Posterior vena cava (tissue), 2 donors: ENCODE measurements around the gene LMOD1. TPM values are rescaled to one million over a fixed set of nuclear protein-coding genes. Genes with fewer than 3 reads are reported as not detected.

ENCODE experiments used
- microRNA-seq, 2 donors: library from miRNA; unstranded; fragments of <30 nt; microRNA quantifications; one replicate each; pipeline ENCODE4 v1.2.0, GENCODE V29; 2020 to 2021; ENCODE audit warnings: borderline microRNAs expressed in 2 of 2
- total RNA-seq, 2 donors: library from RNA; stranded (reverse); fragmentation: NEBNext Ultra II Directional; extraction: Animal tissue kit (Norgen Biotek cat#: 25700); gene quantifications; one replicate each; pipeline ENCODE4 v1.2.1, GENCODE V29; 2021
- donor health status: DM: yes; HTN: yes; CAD: no.
- donor health status: DM: yes; HTN: yes; CAD: no.

Gene LMOD1
- total RNA-seq, 2 donors from 2014 or later: 297 to 440 TPM

Small RNA genes within 50 kb of the gene (microRNA-seq; reads per million reads assigned to microRNA genes)
- 0 to 0.32 reads per million in 2 donors for gene MIR6739

Other genes with a start within 250 kb of the LMOD1 start
- 10 to 100 TPM; 31.7 to 37.5 TPM for gene IPO9, start 117.4 kb downstream of the LMOD1 start, total RNA-seq
- gene SHISA4, start 57.6 kb downstream of the LMOD1 start, total RNA-seq: 10 to 100 TPM; 33.7 to 44.4 TPM
- 10 to 100 TPM; 38.8 to 47.5 TPM for gene TIMM17A, start 9.0 kb upstream of the LMOD1 start, total RNA-seq
- gene RNPEP, start 36.1 kb upstream of the LMOD1 start, total RNA-seq: 10 to 100 TPM; 29.1 to 38.7 TPM
- under 1 TPM; 0.37 to 0.48 TPM for gene ELF3, start 64.0 kb upstream of the LMOD1 start, total RNA-seq
- gene GPR37L1, start 176.4 kb upstream of the LMOD1 start, total RNA-seq: under 1 TPM in 1 of 2 donors, not detected in 1; 0.09 TPM
- 10 to 100 TPM; 85.6 to 94.1 TPM for gene ARL8A, start 198.2 kb upstream of the LMOD1 start, total RNA-seq
- gene PTPN7, start 214.1 kb upstream of the LMOD1 start, total RNA-seq: 1 to 10 TPM; 1.2 to 2.2 TPM
- under 1 TPM; 0.28 to 0.43 TPM for gene LGR6, start 247.3 kb upstream of the LMOD1 start, total RNA-seq